SK-N-SH (cell line): Measurements from ENCODE around the gene VEGFA. TPM values are rescaled to one million over a fixed set of nuclear protein-coding genes. Genes with fewer than 3 reads are reported as not detected.

Source experiments
- CTCF ChIA-PET: fragments of 300-600, 350-600 bp; formaldehyde crosslinking; extraction: SDS; loops from one replicate; lab custom pipeline; 2021; lab: Yijun Ruan, JAX
- POLR2A ChIA-PET: fragments of 350-600 bp; sonication (Branson Sonifier 250); formaldehyde crosslinking; extraction: SDS; loops from one replicate; lab custom pipeline; 2020; ENCODE audit warnings: antibody characterized with exemption, inconsistent platforms; lab: Yijun Ruan, JAX
- DNase-seq: peaks from one replicate; pipeline ENCODE4 v3.0.0; 2012
- H2AFZ ChIP-seq: fragments of 200-600 bp; sonication (generic); 2 replicates; pipeline ENCODE4 v1.8.1; 2016; ENCODE audit warnings: antibody characterized with exemption, mild to moderate bottlenecking, low read depth
- H3F3A ChIP-seq: fragments of 200-600 bp; sonication (generic); replicated peaks from 2 replicates; pipeline ENCODE3; 2016; ENCODE audit warnings: antibody characterized with exemption, mild to moderate bottlenecking; ENCODE audit not compliant: insufficient read depth
- H3K27ac ChIP-seq, 2 experiments: fragments of 200-500 bp in 1 of 2; fragments of 200-600 bp in 1 of 2; sonication (Bioruptor generic) in 1 of 2; sonication (generic), shearing (Covaris generic) in 1 of 2; 2 replicates each; pipeline versions ENCODE4 v1.5.1 to v1.6.1; 2014 to 2016; ENCODE audit warnings: low read depth in 2 of 2, inconsistent platforms in 1 of 2, low read length in 1 of 2, mild to moderate bottlenecking in 1 of 2, mixed read lengths in 1 of 2
- H3K27me3 ChIP-seq: fragments of 200-600 bp; sonication (generic), shearing (Covaris generic); 2 replicates; pipeline ENCODE4 v1.6.1; 2016; ENCODE audit warnings: mixed run types; ENCODE audit not compliant: insufficient read depth
- H3K36me3 ChIP-seq, 2 experiments: fragments of 200-500 bp in 1 of 2; fragments of 200-600 bp in 1 of 2; sonication (Bioruptor generic) in 1 of 2; sonication (generic) in 1 of 2; replicated peaks in 1 of 2; 2 replicates each; pipeline versions ENCODE3 to v1.5.1; 2014 to 2016; ENCODE audit warnings: low read length in 1 of 2, mild to moderate bottlenecking in 1 of 2; ENCODE audit not compliant: insufficient read depth in 2 of 2, control insufficient read depth in 1 of 2
- H3K4me1 ChIP-seq, 2 experiments: fragments of 200-500 bp in 1 of 2; fragments of 200-600 bp in 1 of 2; sonication (Bioruptor generic) in 1 of 2; sonication (generic), shearing (Covaris generic) in 1 of 2; 2 replicates each; pipeline versions ENCODE4 v1.5.1 to v1.6.1; 2014 to 2016; ENCODE audit warnings: low read depth in 1 of 2, low read length in 1 of 2, mixed run types in 1 of 2; ENCODE audit not compliant: insufficient read depth in 2 of 2, control insufficient read depth in 1 of 2
- H3K4me2 ChIP-seq: fragments of 200-600 bp; sonication (generic), shearing (Covaris generic); 2 replicates; pipeline ENCODE4 v1.6.1; 2017; ENCODE audit warnings: mixed run types
- H3K4me3 ChIP-seq, 2 experiments: fragments of 200-500 bp in 1 of 2; fragments of 200-600 bp in 1 of 2; sonication (Bioruptor generic) in 1 of 2; sonication (generic), shearing (Covaris generic) in 1 of 2; 2 replicates each; pipeline versions ENCODE4 v1.5.1 to v1.8.1; 2014 to 2016; ENCODE audit warnings: low read depth in 2 of 2, inconsistent platforms in 1 of 2, low read length in 1 of 2, mild to moderate bottlenecking in 1 of 2, mixed read lengths in 1 of 2, moderate library complexity in 1 of 2
- H3K79me2 ChIP-seq: fragments of 200-600 bp; sonication (generic); 2 replicates; pipeline ENCODE4 v1.8.1; 2017; ENCODE audit warnings: mild to moderate bottlenecking; ENCODE audit not compliant: insufficient read depth
- H3K9ac ChIP-seq: fragments of 200-600 bp; sonication (generic); 2 replicates; pipeline ENCODE4 v1.6.1; 2017; ENCODE audit warnings: mixed run types
- H3K9me2 ChIP-seq: fragments of 200-600 bp; sonication (generic); 2 replicates; pipeline ENCODE4 v1.6.1; 2017; ENCODE audit warnings: mixed run types
- H3K9me3 ChIP-seq: fragments of 200-600 bp; sonication (generic); 2 replicates; pipeline ENCODE4 v1.6.1; 2017; ENCODE audit warnings: mixed run types, mild to moderate bottlenecking, moderate library complexity
- H4K20me1 ChIP-seq: fragments of 200-600 bp; sonication (generic); 2 replicates; pipeline ENCODE4 v1.6.1; 2017; ENCODE audit warnings: mild to moderate bottlenecking, mixed run types; ENCODE audit not compliant: insufficient read depth
- ELF1 ChIP-seq: IDR thresholded peaks from 2 replicates; pipeline ENCODE4 v1.4.0; 2012
- FOSL2 ChIP-seq: IDR thresholded peaks from 2 replicates; pipeline ENCODE4 v1.4.0; 2012; ENCODE audit warnings: low read depth, mild to moderate bottlenecking, moderate library complexity, borderline replicate concordance
- FOXJ3 ChIP-seq: sonication (generic); formaldehyde crosslinking; IDR thresholded peaks from 2 replicates; pipeline ENCODE4 v1.5.1; 2020; ENCODE audit warnings: mild to moderate bottlenecking, missing genetic modification reagents
- FOXM1 ChIP-seq: IDR thresholded peaks from 2 replicates; pipeline ENCODE4 v1.4.0; 2012; ENCODE audit warnings: low read depth, mild to moderate bottlenecking
- GABPA ChIP-seq: IDR thresholded peaks from 2 replicates; pipeline ENCODE4 v1.4.0; 2012; ENCODE audit warnings: low read depth, mild to moderate bottlenecking
- MEF2A ChIP-seq: IDR thresholded peaks from 2 replicates; pipeline ENCODE4 v1.4.0; 2012; ENCODE audit warnings: low read depth, borderline replicate concordance
- MXI1 ChIP-seq: IDR thresholded peaks from 2 replicates; pipeline ENCODE4 v1.6.1; 2012; ENCODE audit warnings: mild to moderate bottlenecking, low read depth, low read length, improper control_type of control experiment
- NFIC ChIP-seq: IDR thresholded peaks from 2 replicates; pipeline ENCODE4 v1.4.0; 2012; ENCODE audit warnings: borderline replicate concordance
- RCOR1 ChIP-seq: fragments of 150-350 bp; IDR thresholded peaks from 2 replicates; pipeline ENCODE4 v1.6.1; 2017; ENCODE audit warnings: antibody characterized with exemption, low read length
- RFX5 ChIP-seq: IDR thresholded peaks from 2 replicates; pipeline ENCODE4 v1.6.1; 2012; ENCODE audit warnings: mild to moderate bottlenecking, improper control_type of control experiment, low read length
- SIN3A ChIP-seq: IDR thresholded peaks from 2 replicates; pipeline ENCODE4 v1.6.1; 2012; ENCODE audit warnings: low read depth, mild to moderate bottlenecking, low read length, moderate library complexity, borderline replicate concordance
- SMC3 ChIP-seq: IDR thresholded peaks from 2 replicates; pipeline ENCODE4 v1.6.1; 2012; ENCODE audit warnings: low read depth, low read length, improper control_type of control experiment
- YY1 ChIP-seq: IDR thresholded peaks from 2 replicates; pipeline ENCODE4 v1.4.0; 2012; ENCODE audit warnings: low read depth, mild to moderate bottlenecking
- WGBS: methylation state at CpG from one replicate; pipeline ENCODE4 v1.1.6; 2017; ENCODE audit warnings: low lambda C conversion rate; 5-methylcytosine and 5-hydroxymethylcytosine counted together
- polyA plus RNA-seq, 3 experiments: library from polyadenylated mRNA; depleted of rRNA; stranded (reverse); fragments of >200 nt; gene quantifications; 2 replicates each; pipeline ENCODE4 v1.2.3, GENCODE V29; 2012
- TF ChIP-seq, protein P1 (sequence below): fragments of 200-600 bp; sonication (generic); IDR thresholded peaks from 2 replicates; pipeline ENCODE4 v1.6.1; 2017; ENCODE audit warnings: antibody characterized with exemption, mild to moderate bottlenecking, moderate library complexity
- TF ChIP-seq, protein P2 (sequence below): IDR thresholded peaks from 2 replicates; pipeline ENCODE4 v1.4.0; 2012; ENCODE audit warnings: low read depth, borderline replicate concordance
- TF ChIP-seq, protein P3 (sequence below): IDR thresholded peaks from 2 replicates; pipeline ENCODE4 v1.4.0; 2012; ENCODE audit warnings: low read depth
- TF ChIP-seq, protein P4 (sequence below): IDR thresholded peaks from 2 replicates; pipeline ENCODE4 v1.6.1; 2012; ENCODE audit warnings: mild to moderate bottlenecking, low read depth, low read length, moderate library complexity

VEGFA gene
- polyA plus RNA-seq, 1 of the 3 experiments (the other 2 are of a cell fraction) = 81.0 TPM

DNA sequence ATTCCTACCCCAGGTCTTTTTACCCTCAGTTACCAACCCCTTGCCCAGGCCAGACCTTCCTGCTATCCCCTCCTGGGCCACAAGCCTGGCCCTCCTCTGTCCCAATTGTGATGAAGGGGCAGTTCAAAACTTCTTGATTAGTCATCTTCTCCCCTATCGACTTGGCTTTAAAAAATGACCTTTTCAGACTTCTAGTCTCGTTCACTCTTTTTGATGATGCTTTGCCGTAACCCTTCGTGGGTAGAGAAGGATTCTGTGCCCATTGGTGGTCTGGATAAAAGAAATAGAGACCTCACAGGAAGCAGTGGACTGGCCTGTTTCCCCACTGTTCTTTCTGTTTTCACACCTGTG is 5.5 kb downstream of the VEGFA start:
- CTCF ChIA-PET = interaction anchor here (0.9 to 9.3 kb wide), 25 partner anchors 8 to 312 kb away, joined by 3 to 140 read pairs (median 10); no protein-coding TSS in a partner anchor
- no peak for DNase-seq
- peaks cover 19 to 48% of the 10 kb centered on the region in 2 experiments for H3K36me3 ChIP-seq
- POLR2A ChIA-PET = interaction anchor here (1.3 to 2.0 kb wide), 2 partner anchors 16 to 151 kb away, joined by 3 to 4 read pairs; no protein-coding TSS in a partner anchor
- no peaks in the 10 kb centered on the region for H3K27me3 ChIP-seq
- no peak overlapping the region for H2AFZ ChIP-seq
- TF ChIP-seq SIN3A (no peak), YY1 (no peak), MXI1 (no peak), FOSL2 (no peak), RCOR1 (no peak), GABPA (no peak), NFIC (no peak), ELF1 (no peak), FOXJ3 (CRISPR knock-in tag) (no peak), MEF2A (no peak), SMC3 (no peak), RFX5 (no peak), FOXM1 (no peak)
- TF ChIP-seq, protein P1, sequence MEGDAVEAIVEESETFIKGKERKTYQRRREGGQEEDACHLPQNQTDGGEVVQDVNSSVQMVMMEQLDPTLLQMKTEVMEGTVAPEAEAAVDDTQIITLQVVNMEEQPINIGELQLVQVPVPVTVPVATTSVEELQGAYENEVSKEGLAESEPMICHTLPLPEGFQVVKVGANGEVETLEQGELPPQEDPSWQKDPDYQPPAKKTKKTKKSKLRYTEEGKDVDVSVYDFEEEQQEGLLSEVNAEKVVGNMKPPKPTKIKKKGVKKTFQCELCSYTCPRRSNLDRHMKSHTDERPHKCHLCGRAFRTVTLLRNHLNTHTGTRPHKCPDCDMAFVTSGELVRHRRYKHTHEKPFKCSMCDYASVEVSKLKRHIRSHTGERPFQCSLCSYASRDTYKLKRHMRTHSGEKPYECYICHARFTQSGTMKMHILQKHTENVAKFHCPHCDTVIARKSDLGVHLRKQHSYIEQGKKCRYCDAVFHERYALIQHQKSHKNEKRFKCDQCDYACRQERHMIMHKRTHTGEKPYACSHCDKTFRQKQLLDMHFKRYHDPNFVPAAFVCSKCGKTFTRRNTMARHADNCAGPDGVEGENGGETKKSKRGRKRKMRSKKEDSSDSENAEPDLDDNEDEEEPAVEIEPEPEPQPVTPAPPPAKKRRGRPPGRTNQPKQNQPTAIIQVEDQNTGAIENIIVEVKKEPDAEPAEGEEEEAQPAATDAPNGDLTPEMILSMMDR = no peak
- TF ChIP-seq, protein P2, sequence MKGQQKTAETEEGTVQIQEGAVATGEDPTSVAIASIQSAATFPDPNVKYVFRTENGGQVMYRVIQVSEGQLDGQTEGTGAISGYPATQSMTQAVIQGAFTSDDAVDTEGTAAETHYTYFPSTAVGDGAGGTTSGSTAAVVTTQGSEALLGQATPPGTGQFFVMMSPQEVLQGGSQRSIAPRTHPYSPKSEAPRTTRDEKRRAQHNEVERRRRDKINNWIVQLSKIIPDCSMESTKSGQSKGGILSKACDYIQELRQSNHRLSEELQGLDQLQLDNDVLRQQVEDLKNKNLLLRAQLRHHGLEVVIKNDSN = no peak
- TF ChIP-seq, protein P3, sequence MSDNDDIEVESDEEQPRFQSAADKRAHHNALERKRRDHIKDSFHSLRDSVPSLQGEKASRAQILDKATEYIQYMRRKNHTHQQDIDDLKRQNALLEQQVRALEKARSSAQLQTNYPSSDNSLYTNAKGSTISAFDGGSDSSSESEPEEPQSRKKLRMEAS = no peak
- TF ChIP-seq, protein P4, sequence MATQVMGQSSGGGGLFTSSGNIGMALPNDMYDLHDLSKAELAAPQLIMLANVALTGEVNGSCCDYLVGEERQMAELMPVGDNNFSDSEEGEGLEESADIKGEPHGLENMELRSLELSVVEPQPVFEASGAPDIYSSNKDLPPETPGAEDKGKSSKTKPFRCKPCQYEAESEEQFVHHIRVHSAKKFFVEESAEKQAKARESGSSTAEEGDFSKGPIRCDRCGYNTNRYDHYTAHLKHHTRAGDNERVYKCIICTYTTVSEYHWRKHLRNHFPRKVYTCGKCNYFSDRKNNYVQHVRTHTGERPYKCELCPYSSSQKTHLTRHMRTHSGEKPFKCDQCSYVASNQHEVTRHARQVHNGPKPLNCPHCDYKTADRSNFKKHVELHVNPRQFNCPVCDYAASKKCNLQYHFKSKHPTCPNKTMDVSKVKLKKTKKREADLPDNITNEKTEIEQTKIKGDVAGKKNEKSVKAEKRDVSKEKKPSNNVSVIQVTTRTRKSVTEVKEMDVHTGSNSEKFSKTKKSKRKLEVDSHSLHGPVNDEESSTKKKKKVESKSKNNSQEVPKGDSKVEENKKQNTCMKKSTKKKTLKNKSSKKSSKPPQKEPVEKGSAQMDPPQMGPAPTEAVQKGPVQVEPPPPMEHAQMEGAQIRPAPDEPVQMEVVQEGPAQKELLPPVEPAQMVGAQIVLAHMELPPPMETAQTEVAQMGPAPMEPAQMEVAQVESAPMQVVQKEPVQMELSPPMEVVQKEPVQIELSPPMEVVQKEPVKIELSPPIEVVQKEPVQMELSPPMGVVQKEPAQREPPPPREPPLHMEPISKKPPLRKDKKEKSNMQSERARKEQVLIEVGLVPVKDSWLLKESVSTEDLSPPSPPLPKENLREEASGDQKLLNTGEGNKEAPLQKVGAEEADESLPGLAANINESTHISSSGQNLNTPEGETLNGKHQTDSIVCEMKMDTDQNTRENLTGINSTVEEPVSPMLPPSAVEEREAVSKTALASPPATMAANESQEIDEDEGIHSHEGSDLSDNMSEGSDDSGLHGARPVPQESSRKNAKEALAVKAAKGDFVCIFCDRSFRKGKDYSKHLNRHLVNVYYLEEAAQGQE = no peak
- 70% methylated on average over 4 of the region's 4 CpGs for WGBS
- H4K20me1 ChIP-seq = peaks cover 61% of the 10 kb centered on the region
- peak overlapping the region; percentile 94 to 95; a peak in 1 of 4 replicates for H3K4me3 ChIP-seq
- peak overlapping the region in 1 of 2 experiments; percentile 93; a peak in 1 of 4 replicates for H3K27ac ChIP-seq
- H3K79me2 ChIP-seq = peaks cover 71% of the 10 kb centered on the region
- H3F3A ChIP-seq = no peaks in the 10 kb centered on the region
- no peaks in the 10 kb centered on the region; the same call in 1 of the 2 replicates for H3K9me3 ChIP-seq
- H3K9ac ChIP-seq = no peak overlapping the region
- peak overlapping the region; percentile 99 for H3K4me2 ChIP-seq
- no peaks in the 10 kb centered on the region for H3K9me2 ChIP-seq
- H3K4me1 ChIP-seq = peaks cover 14 to 69% of the 10 kb centered on the region in 2 experiments
